Neural crest cell (in vitro differentiated cells): ENCODE data around the gene DDX59. TPM values are rescaled to one million over a fixed set of nuclear protein-coding genes. Genes with fewer than 3 reads are reported as not detected.

Experiments used
- DNase-seq: peaks from one replicate; pipeline ENCODE4 v3.0.0; 2021; ENCODE audit warnings: low read depth, mixed read lengths, low spot score
- H3K27ac Mint-ChIP-seq: one replicate; pipeline ENCODE4 v1.8.0; 2021; ENCODE audit warnings: mild to moderate bottlenecking, mixed read lengths; ENCODE audit not compliant: unreplicated experiment
- H3K27me3 Mint-ChIP-seq: 2 replicates; pipeline ENCODE4 v1.8.0; 2021; ENCODE audit warnings: low read depth, mild to moderate bottlenecking, mixed read lengths
- H3K36me3 Mint-ChIP-seq: 2 replicates; pipeline ENCODE4 v1.8.0; 2021; ENCODE audit warnings: low read depth, mild to moderate bottlenecking, mixed read lengths
- H3K4me1 Mint-ChIP-seq: 2 replicates; pipeline ENCODE4 v1.8.0; 2021; ENCODE audit warnings: mixed read lengths
- H3K4me3 Mint-ChIP-seq: one replicate; pipeline ENCODE4 v1.8.0; 2021; ENCODE audit warnings: mild to moderate bottlenecking, mixed read lengths
- H3K9me3 Mint-ChIP-seq: 2 replicates; pipeline ENCODE4 v1.8.0; 2021; ENCODE audit warnings: mixed read lengths
- CTCF ChIP-seq: fragments of 200-600 bp; sonication (generic); conservative IDR thresholded peaks from 2 replicates; pipeline ENCODE4 v1.5.0; 2021; ENCODE audit warnings: antibody characterized with exemption, mild to moderate bottlenecking
- total RNA-seq: library from RNA; stranded (reverse); gene quantifications from 2 replicates; pipeline ENCODE4 v1.2.1, GENCODE V29; 2021

The DDX59 gene
- total RNA-seq, 1 donor from 2014 or later = 18.0 TPM

- Mint-ChIP-seq H3K4me3 (no peak overlapping the region), H3K36me3 (no peaks in the 10 kb centered on the region), H3K4me1 (peaks cover 11% of the 10 kb centered on the region), H3K27me3 (no peaks in the 10 kb centered on the region), H3K27ac (no peak overlapping the region), H3K9me3 (no peaks in the 10 kb centered on the region)
- TF ChIP-seq CTCF = no peak
- DNase-seq = no peak
Measured at GRCh38 chr1:200628223-200628881, 41.4 kb downstream of the DDX59 start.

GRCh38 chr1:200627575-200628222 is 42.0 kb downstream of the DDX59 start:
- H3K27ac Mint-ChIP-seq = no peak overlapping the region
- TF ChIP-seq CTCF = no peak
- no peak overlapping the region for H3K4me3 Mint-ChIP-seq
- no peaks in the 10 kb centered on the region for H3K27me3 Mint-ChIP-seq
- H3K9me3 Mint-ChIP-seq = no peaks in the 10 kb centered on the region
- no peak for DNase-seq
- no peaks in the 10 kb centered on the region for H3K36me3 Mint-ChIP-seq
- peaks cover 11% of the 10 kb centered on the region for H3K4me1 Mint-ChIP-seq

GRCh38 chr1:200626853-200627534 is 42.7 kb downstream of the DDX59 start:
- H3K27ac Mint-ChIP-seq = no peak overlapping the region
- H3K4me1 Mint-ChIP-seq = peaks cover 11% of the 10 kb centered on the region
- DNase-seq = no peak
- H3K36me3 Mint-ChIP-seq = no peaks in the 10 kb centered on the region
- no peak overlapping the region for H3K4me3 Mint-ChIP-seq
- no peaks in the 10 kb centered on the region for H3K27me3 Mint-ChIP-seq
- TF ChIP-seq CTCF = no peak
- H3K9me3 Mint-ChIP-seq = no peaks in the 10 kb centered on the region

- H3K36me3 Mint-ChIP-seq = no peaks in the 10 kb centered on the region
- H3K4me3 Mint-ChIP-seq = no peak overlapping the region
- no peak overlapping the region for H3K27ac Mint-ChIP-seq
- H3K27me3 Mint-ChIP-seq = no peaks in the 10 kb centered on the region
- no peaks in the 10 kb centered on the region for H3K9me3 Mint-ChIP-seq
- no peak for TF ChIP-seq CTCF
- H3K4me1 Mint-ChIP-seq = peaks cover 16% of the 10 kb centered on the region
- no peak for DNase-seq
Measured at GRCh38 chr1:200625381-200625824, 44.3 kb downstream of the DDX59 start.

GRCh38 chr1:200624679-200625335 is 44.9 kb downstream of the DDX59 start:
- Mint-ChIP-seq H3K9me3 (no peaks in the 10 kb centered on the region), H3K4me3 (no peak overlapping the region), H3K27ac (no peak overlapping the region), H3K4me1 (peaks cover 20% of the 10 kb centered on the region), H3K27me3 (no peaks in the 10 kb centered on the region), H3K36me3 (no peaks in the 10 kb centered on the region)
- no peak for TF ChIP-seq CTCF
- DNase-seq = no peak
